ENCODE measurements around the gene HSH2D.

The HSH2D gene

GRCh38 chr19:16125737-16126495 is 17.6 kb upstream of the HSH2D start:
- TF ChIP-seq CTCF (IDR thresholded peaks at IDR 0.05; ENCODE audit: insufficient read depth, low read length) (no peak), POLR2AphosphoS5 (IDR thresholded peaks at IDR 0.05; ENCODE audit: low read depth) (peak; percentile 18; the same call in 1 of the 2 replicates)
- H3K4me3 ChIP-seq (replicated peaks; ENCODE audit: insufficient read depth, low read length), result no peak overlapping the region
- DNase-seq (ENCODE audit: low read depth in 1 of 2, low spot score in 1 of 2), result no peak
- no peaks in the 10 kb centered on the region for H3K27me3 ChIP-seq (ENCODE audit: insufficient read depth, poor library complexity, severe bottlenecking)
- H3K27ac ChIP-seq (replicated peaks), result no peak overlapping the region

- TF ChIP-seq GABPA (IDR thresholded peaks at IDR 0.05; ENCODE audit: low read depth), result no peak
- TF ChIP-seq CTCF (IDR thresholded peaks at IDR 0.05; ENCODE audit: insufficient read depth, low read length), result no peak
- TF ChIP-seq POLR2AphosphoS5 (IDR thresholded peaks at IDR 0.05; ENCODE audit: low read depth), result no peak
- H3K4me3 ChIP-seq (replicated peaks; ENCODE audit: insufficient read depth, low read length), result no peak overlapping the region
- DNase-seq (ENCODE audit: low read depth in 1 of 2, low spot score in 1 of 2), result no peak
- H3K27me3 ChIP-seq (ENCODE audit: insufficient read depth, poor library complexity, severe bottlenecking), result no peaks in the 10 kb centered on the region
- H3K27ac ChIP-seq (replicated peaks), result no peak overlapping the region
These were observed 16.4 kb upstream of the HSH2D start for GRCh38 chr19:16127080-16127479.

GRCh38 chr19:16127776-16128371 is 15.6 kb upstream of the HSH2D start:
- Histone ChIP-seq H3K27ac (replicated peaks) (no peak overlapping the region), H3K27me3 (ENCODE audit: insufficient read depth, poor library complexity, severe bottlenecking) (no peaks in the 10 kb centered on the region), H3K4me3 (replicated peaks; ENCODE audit: insufficient read depth, low read length) (no peak overlapping the region)
- TF ChIP-seq GABPA (IDR thresholded peaks at IDR 0.05; ENCODE audit: low read depth) (no peak), REST (IDR thresholded peaks at IDR 0.05; ENCODE audit: insufficient replicate concordance, low read depth) (no peak), POLR2AphosphoS5 (IDR thresholded peaks at IDR 0.05; ENCODE audit: low read depth) (no peak; the same call in 1 of the 2 replicates), SPI1 (IDR thresholded peaks at IDR 0.05; ENCODE audit: borderline replicate concordance, low read depth) (no peak)
- no peak for DNase-seq (ENCODE audit: low read depth in 1 of 2, low spot score in 1 of 2)

GRCh38 chr19:16131648-16132047 is 11.8 kb upstream of the HSH2D start:
- no peak for DNase-seq (ENCODE audit: low read depth in 1 of 2, low spot score in 1 of 2)
- no peaks in the 10 kb centered on the region for H3K27me3 ChIP-seq (ENCODE audit: insufficient read depth, poor library complexity, severe bottlenecking)
- H3K4me3 ChIP-seq (replicated peaks; ENCODE audit: insufficient read depth, low read length), result no peak overlapping the region
- no peak for TF ChIP-seq CTCF (IDR thresholded peaks at IDR 0.05; ENCODE audit: insufficient read depth, low read length)
- no peak overlapping the region for H3K27ac ChIP-seq (replicated peaks)

GRCh38 chr19:16133818-16134217 is 9.7 kb upstream of the HSH2D start:
- no peak overlapping the region for H3K4me3 ChIP-seq (replicated peaks; ENCODE audit: insufficient read depth, low read length)
- 0 out of 2 replicates have a peak overlapping the region, but pooled peaks have one; percentile 11 for H3K27ac ChIP-seq (replicated peaks)
- TF ChIP-seq REST (IDR thresholded peaks at IDR 0.05; ENCODE audit: insufficient replicate concordance, low read depth) (no peak), POLR2AphosphoS5 (IDR thresholded peaks at IDR 0.05; ENCODE audit: low read depth) (peak; percentile 52; the same call in 1 of the 2 replicates)

More at GRCh38 chr19:16133818-16134217, 9.7 kb upstream of the HSH2D start:
- no peaks in the 10 kb centered on the region for H3K27me3 ChIP-seq (ENCODE audit: insufficient read depth, poor library complexity, severe bottlenecking)
- DNase-seq (ENCODE audit: low read depth in 1 of 2, low spot score in 1 of 2), result no peak
